Prostate gland (tissue), 2 donors: ENCODE results near the gene CYS1.

Experiments
- CTCF ChIP-seq, 4 experiments: fragments of 200-600 bp in 2 of 4; fragments of 450-650 bp in 2 of 4; sonication (generic) in 2 of 4; IDR thresholded peaks; 1 replicate in 3 of 4; 2 replicates in 1 of 4; pipeline ENCODE4 v1.5.1; 2016 to 2019; ENCODE audit warnings: antibody characterized with exemption in 4 of 4, mild to moderate bottlenecking in 2 of 4, moderate library complexity in 2 of 4
- POLR2A ChIP-seq: fragments of 450-650 bp; IDR thresholded peaks from one replicate; pipeline ENCODE4 v1.6.1; 2016; ENCODE audit warnings: antibody characterized with exemption, mild to moderate bottlenecking

- TF ChIP-seq CTCF (IDR thresholded peaks at IDR 0.05) (no peak), POLR2A (no peak)
Observed at GRCh38 chr2:10028407-10028987, 51.7 kb downstream of the CYS1 start.
